GM19467 (cell line): Measurements from ENCODE around the gene TMCO6.

Experiments used
- ATAC-seq: cut with Tn5 transposase; IDR thresholded peaks from one replicate; pipeline ENCODE4 v1.9.1; 2021; ENCODE audit warnings: mild to moderate bottlenecking, moderate library complexity; ENCODE audit not compliant: unreplicated experiment

TMCO6 gene

DNA sequence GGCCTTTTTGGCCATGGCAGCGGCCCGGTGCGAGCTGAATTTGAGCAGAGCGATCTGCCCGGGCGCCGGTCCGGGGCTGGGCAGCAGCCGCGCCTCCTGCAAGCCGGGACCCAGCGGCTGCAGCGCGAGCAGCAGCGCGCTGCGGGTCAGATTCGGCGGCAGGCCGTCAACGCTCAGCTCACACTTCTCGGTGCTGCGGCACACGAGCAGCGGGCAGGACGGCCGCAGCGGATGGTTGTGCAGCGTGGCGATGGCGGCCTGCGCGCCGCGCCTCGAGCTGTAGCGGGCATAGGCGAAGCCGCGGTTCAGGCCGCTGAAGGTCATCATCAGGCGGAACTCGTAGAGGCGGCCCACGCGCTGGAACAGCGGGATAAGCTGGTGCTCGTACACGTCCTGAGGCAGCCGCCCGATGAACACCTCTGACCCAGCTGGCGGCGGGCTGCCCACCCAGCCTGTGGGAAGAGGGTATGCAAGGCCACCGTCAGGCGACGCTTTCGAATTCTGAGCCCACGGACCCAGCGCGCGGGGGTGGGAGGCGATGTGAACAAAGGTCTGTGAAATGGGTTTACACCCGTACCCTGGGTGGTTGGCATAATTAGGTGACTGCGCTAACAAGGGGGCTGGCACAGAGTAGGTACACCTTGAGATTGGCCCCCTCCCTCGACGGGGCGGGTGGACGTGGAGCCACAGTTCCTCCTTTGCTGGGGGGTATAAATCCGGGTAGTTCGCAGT lies 33.4 kb downstream of the TMCO6 start:
- ATAC-seq = no peak

DNA sequence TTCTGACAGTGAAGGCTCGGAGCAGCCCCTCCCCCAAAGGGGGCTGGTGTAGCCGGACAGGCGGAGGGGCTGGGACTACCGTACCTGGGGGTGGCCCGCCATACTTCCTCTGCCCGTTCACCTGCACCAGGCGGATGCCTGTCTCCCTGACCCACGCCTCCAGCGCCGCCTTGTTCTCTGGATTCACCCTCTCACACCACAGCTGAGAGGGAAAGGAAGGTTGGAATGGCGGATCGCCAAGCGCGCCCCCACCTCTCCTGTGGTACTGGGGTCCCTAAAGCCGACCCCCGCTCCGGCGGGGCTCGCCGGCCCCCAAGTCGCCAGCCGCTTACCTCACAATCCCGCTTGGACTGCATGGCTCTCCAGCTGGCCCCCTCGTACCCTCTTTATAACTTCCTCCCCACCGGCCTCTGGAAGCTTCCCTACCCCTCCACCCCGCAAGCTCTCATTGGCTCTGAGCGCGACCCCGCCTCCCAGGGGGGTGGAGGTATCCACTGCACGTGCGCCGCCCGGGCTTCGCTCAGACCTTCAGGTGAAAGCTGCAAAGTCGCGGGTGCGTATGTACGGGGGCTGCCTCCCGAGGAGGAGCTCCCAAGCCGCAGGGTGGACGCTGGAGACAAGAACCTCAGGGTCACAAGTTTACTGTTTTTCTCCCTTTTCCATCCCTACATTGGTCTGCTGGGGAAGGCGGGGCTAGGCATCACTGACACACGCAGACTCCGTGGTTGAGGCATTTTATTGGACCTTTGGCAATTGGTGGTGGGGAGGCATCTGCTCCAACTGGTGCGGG lies 34.1 kb downstream of the TMCO6 start, which contains the start of gene DND1:
Gene DND1 (minus strand): TSS at position 390 of the 790 bp plus-strand sequence. CDS start 34 bp downstream, at position 356.
- no peak for ATAC-seq

DNA sequence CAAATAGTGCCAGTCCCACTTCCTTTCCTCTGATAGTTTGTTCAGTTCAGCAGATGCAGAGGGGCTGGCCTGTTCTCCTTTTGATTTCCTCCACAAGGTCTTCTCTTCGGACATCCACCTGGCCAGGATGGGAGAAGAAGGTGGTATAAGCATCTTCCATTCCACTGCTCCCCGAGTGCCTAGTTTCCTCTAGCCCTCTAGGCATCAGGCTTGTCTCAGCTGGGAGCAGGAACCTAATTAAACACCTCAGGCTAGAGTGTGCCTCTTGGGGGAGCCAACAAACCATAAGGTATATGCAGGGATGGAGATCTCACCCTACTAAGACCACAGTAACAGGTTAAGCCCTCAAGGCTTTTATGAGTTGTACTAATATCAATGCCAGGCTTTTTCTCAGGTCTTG lies 35.0 kb downstream of the TMCO6 start:
- no peak for ATAC-seq

DNA sequence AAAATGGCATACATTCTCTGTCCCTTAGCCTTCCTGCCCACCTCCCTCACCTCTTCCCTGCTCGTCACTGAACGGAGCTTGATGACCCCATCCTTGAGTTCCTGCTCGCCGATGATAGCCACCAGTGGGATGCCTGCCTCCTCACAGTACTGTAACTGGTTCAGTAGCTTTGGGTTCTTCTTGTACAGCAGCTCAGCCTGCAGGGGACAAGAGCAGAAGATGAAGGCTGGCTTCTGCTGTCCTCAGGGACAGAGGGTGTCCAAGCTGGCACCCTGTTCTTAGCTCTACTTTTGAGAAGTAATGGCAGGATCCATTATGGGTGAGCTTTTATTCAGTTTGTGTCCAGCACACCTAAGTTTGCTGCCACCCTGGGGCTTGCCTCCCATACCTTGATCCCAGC lies 35.4 kb downstream of the TMCO6 start:
- ATAC-seq = no peak

DNA sequence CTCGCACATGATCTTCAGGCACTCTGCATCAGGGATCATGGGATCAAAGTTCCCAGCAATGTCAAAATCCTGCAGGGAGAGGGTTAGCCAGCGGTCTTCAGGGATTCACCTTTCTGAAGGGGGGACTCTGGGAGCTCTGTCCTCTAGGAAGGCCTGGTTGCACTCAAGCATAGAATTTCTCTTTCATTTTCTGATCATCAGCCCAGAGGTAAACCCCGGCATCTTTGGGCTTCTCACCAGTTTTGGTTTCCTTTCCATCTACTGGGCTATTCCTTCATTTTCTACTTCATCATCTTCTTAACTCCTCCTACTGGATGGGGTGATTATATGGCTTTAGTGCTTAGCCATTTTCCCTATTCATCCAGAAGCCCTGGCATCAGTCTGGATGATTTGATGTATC lies 38.7 kb downstream of the TMCO6 start:
- ATAC-seq = peak; percentile 67

DNA sequence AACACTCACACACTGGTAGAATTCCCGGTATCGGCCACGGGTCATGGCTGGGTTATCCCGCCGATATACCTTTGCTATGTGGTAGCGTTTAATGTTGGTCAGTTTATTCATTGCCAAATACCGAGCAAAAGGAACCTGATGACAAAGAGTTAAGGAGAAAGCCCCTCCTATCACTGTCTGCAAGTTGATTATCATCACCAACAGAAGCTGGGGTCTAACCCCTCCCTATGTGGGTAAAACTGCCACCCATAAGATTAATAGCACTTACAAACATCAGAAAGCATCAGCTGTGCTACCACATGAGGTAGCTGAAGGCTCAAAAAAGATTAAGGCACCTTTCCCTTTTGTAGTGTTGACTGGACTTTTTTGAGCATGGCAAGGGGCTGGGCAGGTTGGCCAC lies 39.7 kb downstream of the TMCO6 start:
- ATAC-seq = no peak

DNA sequence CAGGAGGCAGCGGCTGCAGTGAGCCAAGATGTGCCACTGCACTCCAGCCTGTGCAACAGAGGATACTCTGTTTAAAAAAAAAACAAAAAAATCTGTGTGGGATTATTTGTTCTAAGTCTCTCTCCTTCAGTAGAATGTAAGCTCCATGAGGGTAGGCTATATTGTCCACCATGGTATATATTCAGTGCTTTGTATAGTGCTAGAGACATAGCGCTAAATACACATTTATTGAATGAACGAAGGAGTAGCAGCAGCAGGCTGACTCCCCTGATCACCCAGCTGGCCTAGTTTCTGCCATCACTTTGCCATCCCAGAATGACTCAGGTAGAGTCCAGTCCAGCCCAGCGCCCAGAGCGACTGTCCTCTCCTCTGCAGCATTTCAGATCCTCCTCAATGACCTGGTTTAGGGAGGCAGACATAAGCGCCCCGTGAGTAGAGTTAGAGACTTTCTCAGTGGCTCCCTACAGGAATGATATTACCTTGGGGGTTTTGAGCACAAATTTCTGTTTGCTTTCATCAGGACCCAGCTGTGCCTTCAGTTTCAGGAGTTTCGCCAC lies 51.2 kb downstream of the TMCO6 start:
- no peak for ATAC-seq

DNA sequence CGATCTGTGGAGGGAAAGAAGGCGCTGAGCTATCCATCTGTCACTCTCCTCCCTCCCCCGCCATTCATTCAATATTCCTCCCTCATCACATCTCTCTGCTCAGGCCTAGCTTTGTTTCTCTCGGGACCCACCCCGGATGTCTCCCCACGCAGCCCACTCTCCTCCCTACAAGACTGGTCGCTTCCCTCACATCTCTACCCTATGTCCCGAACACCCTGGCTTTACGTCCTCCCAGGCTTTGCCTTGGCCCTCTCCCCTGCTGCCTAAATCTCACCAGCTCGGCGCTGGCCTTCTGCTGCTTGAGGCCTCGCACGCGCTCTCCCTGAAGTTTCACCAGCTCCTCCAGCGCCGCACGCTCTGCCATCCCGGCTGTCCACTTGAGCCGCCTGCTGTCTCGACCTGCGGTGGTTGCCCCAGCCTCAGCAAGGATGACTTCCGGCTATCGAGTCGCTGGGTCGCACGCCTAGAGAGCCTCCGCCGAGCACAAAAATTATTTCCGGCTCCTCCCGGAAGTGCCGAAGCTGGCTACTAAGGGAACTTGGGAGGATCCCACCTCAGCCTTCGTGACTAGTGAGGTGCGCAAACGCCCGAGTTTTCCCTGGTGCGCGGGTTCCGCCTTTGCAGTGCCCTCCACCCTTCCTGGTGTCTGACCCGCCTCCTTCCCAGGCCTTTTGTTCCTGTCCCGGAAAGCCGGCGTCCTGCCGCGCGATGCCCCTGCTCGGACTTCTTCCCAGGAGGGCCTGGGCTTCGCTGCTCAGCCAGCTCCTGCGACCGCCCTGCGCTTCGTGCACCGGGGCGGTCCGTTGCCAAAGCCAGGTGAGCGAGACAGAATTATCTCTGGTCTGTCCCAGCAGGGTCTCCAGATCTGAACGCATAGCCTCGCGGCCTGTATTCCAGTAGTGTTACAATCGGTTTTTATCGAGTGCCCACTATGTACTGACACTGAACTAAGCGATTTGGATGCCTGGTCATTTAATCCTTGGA lies 52.0 kb downstream of the TMCO6 start, which contains the start of the genes HARS1 and HARS2:
Gene HARS1 (minus strand): TSS at position 430 of the 984 bp plus-strand sequence. CDS start 66 bp downstream, at position 364.
Gene HARS2 (plus strand): TSS at position 515 of the 984 bp plus-strand sequence. CDS start 194 bp downstream, at position 709.
- ATAC-seq = peak; percentile 97

DNA sequence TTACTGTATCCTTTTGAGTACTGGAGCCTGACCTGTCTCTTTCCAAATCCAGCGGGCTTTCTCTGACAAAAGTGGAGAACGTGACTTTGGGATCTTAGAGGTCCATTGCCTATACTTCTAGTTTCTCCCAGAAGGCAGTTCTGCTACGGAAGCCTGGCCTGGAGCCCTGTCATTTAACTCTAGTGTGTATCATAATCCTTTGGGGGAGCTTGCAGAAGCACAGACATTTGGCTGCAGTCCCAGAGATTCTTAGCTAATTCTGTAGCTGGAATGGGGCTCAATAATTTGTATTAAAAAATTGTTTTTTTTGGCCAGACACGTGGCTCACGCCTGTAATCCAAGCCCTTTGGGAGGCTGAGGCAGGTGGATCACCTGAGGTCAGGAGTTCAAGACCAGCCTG lies 55.0 kb downstream of the TMCO6 start:
- no peak for ATAC-seq
